Hematopoietic multipotent progenitor cell treated with erythropoietin and hydrocortisone succinate and interleukin-3 and kit ligand, for 6 days (in vitro differentiated cells): Measurements from ENCODE around the gene SPHKAP.
"Not testable (repeated sequence)": the region's sequence is repeated elsewhere in the genome, so short reads cannot be mapped to it uniquely, and the experiment has no call there.

Experiments used
- DNase-seq: peaks from one replicate; pipeline ENCODE4 v3.0.0-alpha.2; 2015

Gene SPHKAP

GRCh38 chr2:228092056-228092455 lies 89.4 kb downstream of the SPHKAP start:
- DNase-seq: no peak

DNA sequence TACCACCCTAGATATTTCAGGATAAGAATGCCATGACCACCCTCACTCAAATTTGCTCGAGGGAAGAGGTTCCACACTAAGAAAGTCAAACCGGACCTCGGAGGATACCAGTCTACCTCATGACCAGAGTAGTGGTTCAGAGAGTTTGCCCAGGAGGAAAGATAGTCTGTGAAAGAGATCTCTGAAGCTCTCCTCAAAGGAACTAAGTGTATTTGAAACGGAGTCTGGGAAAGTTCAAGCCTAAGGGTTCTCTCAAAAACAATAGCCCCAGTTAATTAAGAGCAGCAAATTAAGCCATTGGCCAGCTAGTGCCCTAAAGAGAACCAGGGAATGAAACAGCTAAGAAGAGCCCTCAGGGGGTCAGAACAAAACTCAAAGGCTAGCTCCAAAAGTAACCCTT lies 94.9 kb downstream of the SPHKAP start:
- DNase-seq: no peak

GRCh38 chr2:228084717-228085116 lies 96.8 kb downstream of the SPHKAP start:
- DNase-seq: no peak

DNA sequence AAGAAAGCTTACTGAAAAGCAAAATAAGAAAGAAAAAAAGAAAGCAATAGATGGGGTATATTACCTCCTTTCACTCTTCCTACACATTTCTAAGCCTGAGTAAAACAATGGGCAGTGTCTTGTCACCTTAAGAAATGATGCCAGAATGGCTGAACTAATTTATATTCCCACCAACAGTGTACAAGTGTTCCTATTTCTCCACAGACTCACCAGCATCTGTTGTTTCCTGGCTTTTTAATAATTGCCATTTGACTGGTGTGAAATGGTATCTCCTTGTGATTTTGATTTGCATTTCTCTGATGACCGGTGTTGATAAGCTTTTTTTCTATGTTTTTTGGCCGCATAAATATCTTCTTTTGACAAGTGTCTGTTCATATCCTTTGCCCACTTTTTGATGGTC lies 98.4 kb downstream of the SPHKAP start:
- no peak for DNase-seq

DNA sequence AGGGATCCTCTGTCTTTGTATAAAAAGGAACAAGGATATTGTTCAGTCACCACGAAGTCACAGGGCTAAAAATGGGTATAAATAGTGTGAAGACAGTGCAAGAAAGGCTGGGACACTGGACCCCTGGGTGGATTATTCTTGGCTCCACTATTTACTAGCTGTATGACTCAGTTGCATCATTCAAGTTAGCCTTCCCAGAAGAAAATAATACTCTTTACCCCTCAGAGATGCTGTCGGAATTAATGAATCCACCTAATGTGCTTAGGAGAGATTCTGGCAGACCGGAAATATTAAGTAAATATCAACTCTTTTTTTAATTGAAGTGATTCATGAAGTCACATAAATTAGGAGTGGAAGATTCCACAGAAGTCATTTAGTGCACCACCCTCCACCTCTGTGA lies 98.9 kb downstream of the SPHKAP start:
- DNase-seq: no peak

GRCh38 chr2:228079194-228079593 lies 102.3 kb downstream of the SPHKAP start:
- no peak for DNase-seq

- DNase-seq: not testable (repeated sequence)
Observed at GRCh38 chr2:228076695-228077094, 104.8 kb downstream of the SPHKAP start.

GRCh38 chr2:228072669-228073068 lies 108.8 kb downstream of the SPHKAP start:
- no peak for DNase-seq

DNA sequence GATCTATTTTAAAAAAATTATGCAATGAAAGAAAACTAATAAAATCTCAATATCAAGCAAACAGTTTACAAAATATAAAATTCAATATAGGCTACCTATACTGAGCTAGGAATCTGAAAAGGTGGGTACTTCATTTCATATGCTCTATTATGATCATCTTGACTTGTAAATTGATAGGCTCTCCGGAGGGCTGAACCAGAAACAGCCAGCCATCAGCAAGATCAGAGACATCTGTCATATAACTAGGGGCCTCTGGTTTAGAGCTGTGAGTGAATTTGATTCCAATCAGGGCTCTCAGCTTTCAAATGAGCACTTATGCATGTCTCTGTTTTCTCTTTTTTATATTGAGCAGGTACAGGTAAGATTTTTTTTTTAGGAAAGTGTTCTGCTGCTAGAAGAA lies 114.2 kb downstream of the SPHKAP start:
- DNase-seq: no peak

DNA sequence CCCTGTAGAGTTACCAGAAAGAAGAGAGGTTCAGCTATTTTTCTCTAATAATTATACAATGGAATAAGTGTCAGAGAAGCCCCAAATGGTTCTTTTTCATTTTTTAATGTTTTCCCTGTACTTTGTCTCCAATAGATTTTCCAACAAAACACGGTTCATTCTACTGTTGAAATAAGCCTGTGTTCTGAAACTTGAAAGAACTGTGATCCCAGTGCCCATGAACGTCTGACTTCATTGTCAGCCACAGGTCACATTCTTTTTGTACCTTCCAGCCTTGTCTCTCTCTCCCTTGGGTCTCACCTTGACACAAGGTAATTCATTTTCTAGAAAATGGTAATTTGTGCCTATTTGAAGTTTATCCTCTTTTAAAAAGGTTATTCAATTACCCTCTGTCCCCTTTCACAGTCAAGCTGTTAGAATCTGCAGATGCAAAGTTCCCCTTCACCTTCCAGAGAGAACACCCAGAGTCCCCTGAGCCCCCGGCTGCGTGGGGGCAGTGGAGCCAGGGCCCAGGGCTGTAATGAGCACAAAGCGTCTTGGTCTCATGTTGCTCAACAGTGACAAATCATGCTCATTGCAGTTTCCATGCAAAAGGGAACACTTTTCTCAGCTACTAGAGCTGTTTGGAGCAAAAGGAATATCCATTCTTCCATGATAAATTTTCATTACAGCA lies 115.2 kb downstream of the SPHKAP start:
- DNase-seq: no peak

- no peak for DNase-seq
Observed at GRCh38 chr2:228065686-228066085, 115.8 kb downstream of the SPHKAP start.

- DNase-seq: no peak
Observed at GRCh38 chr2:228064796-228065315, 116.6 kb downstream of the SPHKAP start.

DNA sequence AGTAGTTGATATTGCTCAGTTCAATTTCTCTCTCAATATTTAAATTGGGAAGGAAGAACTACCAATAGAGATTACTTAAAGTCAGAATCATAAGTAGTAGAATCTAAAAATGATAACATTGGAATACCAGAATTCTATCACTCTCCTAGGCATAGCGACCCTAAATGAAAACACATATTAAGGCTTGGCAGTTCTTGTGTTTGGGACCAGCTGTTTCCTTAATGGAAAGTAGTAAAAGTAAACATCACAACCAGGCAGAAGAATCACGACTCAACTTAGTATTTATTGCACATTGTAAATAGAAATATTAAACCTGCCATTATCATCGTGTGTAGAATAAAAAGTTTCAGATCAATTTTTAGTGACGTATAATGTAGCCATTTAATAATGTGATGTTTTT lies 117.5 kb downstream of the SPHKAP start:
- DNase-seq: no peak

GRCh38 chr2:228063558-228063957 lies 117.9 kb downstream of the SPHKAP start:
- no peak for DNase-seq

DNA sequence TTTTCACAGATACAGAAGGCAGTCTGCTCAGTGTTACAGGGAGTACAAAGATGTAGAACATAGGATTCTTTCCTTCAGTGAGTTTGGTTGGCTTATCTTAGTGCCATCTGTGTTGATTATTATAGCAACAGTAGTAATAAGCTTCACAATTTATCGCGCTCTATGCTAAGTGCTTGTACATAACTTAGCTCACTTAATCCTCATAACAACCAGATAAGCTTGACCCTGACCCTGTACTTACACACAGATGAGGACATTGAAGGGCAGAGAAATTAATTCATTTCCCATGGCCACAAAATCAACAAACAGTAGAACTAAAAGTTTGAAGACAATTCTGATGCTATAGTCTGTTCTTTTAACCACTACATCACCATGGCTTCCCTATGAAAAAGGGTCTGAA lies 121.8 kb downstream of the SPHKAP start:
- DNase-seq: no peak

GRCh38 chr2:228056293-228057097 lies 125.0 kb downstream of the SPHKAP start:
- no peak for DNase-seq

DNA sequence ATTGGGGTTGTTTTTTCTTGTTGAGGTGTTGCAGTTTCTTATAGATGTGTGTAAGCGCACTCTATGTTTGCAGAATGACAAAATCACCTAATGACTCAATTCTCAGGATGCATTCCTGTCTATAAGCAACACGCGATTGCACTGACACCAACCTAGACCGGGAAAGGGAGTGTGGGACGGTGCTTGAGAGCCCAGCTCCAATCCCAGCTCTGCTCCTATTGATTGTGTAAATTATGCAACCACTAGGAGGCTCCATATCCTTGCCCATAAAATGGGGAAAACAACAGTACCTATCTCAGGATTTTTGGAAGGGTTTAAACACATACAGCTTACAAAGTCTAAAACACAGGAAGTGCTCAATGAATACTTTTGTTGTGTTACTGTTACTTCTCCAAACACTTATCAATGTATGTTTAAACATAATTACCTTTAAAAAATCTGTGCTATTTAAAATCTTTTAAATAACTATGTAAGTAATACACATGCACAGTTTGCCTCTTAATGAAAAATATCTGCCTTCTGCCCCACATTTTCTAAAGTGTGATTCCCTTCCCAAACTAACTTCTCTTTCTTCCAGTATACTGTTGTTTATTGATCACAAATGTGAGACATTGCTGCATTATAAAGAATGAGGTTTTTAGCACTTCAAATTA lies 132.5 kb downstream of the SPHKAP start:
- DNase-seq: peak; percentile 45

DNA sequence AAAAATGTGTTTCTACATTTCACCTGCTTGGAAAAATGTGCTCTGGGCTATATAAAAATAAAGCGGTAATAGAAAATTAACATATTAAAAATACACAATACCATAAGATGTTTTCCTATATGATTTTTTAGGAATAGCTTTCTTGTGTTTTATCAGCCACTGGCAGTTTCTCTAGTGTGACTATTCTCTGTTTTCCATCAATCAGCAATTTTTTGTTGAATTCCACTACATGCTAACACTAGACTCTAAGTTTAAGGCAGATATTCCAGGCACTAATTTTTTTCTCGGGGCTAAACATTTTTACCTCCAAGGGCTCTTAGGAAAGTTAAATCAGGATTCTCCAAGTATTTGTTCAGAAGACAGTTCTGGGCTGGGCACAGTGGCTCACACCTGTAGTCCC lies 140.5 kb downstream of the SPHKAP start:
- DNase-seq: no peak

GRCh38 chr2:228039752-228040534 lies 141.5 kb downstream of the SPHKAP start:
- DNase-seq: peak; percentile 44

GRCh38 chr2:228038967-228039366 lies 142.5 kb downstream of the SPHKAP start:
- DNase-seq: no peak

- no peak for DNase-seq
Observed at GRCh38 chr2:228037915-228038314, 143.6 kb downstream of the SPHKAP start.

- no peak for DNase-seq
Observed at GRCh38 chr2:228023619-228024018, 157.9 kb downstream of the SPHKAP start.

DNA sequence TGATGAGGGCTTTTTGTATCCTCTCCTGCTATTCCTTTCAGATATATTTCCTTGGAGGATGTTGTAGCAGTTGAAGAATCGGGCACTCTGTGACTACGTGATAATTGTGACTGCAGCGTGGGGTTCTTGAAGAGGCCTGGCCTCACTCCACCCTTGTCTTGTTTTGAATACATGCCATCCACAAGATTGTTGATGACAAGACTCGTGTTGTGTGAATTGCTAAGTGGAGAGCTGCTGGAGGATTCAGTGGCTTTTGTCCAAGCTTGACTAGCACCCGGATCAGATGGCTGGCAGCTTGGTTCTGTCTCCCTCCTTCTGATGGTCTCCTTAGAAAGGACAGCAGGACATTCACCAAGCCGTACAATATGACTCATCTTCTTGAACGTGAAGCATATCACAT lies 163.2 kb downstream of the SPHKAP start:
- DNase-seq: no peak
